Right lung (tissue), 5 donors: Measurements from ENCODE around the gene ATP7B. TPM values are rescaled to one million over a fixed set of nuclear protein-coding genes. Genes with fewer than 3 reads are reported as not detected.
"Not testable (repeated sequence)": the region's sequence is repeated elsewhere in the genome, so short reads cannot be mapped to it uniquely, and the experiment has no call there.

Experiments
- DNase-seq, 2 donors: peaks; one replicate each; pipeline ENCODE4 v3.0.0-alpha.2; 2013
- polyA plus RNA-seq, 5 donors: library from polyadenylated mRNA; unstranded; fragments of 120-200 nt; gene quantifications; one replicate each; pipeline versions ENCODE4 v1.2.1 to v1.2.3, GENCODE V29; 2013; ENCODE audit warnings: inconsistent platforms in 1 of 5, low replicate concordance in 1 of 5; ENCODE audit not compliant: insufficient read length in 5 of 5, insufficient read depth in 1 of 5

The ATP7B gene
- polyA plus RNA-seq, 5 donors: 12.9 to 19.0 (median 17.8) TPM

DNA sequence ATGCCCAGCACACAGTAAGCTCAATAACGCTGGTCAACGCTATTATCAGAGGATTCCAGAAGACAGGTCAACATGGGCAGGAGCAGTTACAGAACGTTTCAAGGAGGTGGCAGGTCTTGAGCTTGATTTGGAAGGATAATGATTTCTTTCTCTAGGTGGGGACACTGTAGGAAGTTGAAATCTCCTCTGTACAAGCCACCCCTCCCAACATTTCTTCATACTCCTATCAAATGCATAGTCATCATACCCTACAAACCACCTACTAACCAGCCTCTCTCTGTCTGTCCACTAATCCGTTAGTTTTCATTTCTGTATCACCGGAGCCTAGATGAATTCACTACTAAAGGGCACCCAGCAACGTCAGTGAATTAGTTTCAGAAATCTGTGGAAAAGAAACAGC lies 1.3 kb downstream of the ATP7B start:
- DNase-seq: no peak

DNA sequence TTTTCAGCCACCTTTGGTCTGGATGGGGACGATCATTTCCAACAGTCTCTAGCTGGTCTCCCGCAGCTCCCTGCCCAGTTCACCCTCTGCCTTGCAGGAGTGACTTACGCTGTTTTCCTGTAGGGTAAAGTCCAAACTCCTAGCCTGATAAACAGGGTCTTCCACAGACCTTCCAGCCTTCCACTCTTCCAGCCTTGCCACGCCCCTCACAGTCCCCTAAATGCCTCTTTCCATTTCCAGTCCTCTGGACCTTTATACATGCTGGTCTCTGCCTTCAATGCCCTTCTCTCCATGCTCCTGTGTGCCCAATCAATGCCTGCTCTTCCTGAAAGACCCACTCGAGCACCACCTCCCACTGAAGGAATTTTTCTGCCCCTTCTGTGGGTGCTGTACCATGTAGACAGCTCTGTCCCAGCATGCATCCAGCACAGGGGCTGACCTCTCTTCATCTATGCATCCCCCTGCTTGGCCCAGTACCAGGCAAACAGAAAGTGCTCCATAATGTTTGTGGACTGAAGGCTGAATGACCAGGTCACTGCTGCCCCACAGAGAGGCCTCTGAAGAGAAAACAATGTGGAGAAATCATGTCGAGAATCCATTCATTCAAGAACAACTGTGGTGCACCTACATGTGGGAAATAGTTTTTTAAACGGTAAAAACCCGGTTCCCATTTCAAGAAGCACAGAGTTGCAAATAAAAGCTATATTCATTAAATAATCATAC lies 4.6 kb downstream of the ATP7B start:
- no peak for DNase-seq

GRCh38 chr13:52005841-52006522 lies 5.3 kb downstream of the ATP7B start:
- no peak for DNase-seq

DNA sequence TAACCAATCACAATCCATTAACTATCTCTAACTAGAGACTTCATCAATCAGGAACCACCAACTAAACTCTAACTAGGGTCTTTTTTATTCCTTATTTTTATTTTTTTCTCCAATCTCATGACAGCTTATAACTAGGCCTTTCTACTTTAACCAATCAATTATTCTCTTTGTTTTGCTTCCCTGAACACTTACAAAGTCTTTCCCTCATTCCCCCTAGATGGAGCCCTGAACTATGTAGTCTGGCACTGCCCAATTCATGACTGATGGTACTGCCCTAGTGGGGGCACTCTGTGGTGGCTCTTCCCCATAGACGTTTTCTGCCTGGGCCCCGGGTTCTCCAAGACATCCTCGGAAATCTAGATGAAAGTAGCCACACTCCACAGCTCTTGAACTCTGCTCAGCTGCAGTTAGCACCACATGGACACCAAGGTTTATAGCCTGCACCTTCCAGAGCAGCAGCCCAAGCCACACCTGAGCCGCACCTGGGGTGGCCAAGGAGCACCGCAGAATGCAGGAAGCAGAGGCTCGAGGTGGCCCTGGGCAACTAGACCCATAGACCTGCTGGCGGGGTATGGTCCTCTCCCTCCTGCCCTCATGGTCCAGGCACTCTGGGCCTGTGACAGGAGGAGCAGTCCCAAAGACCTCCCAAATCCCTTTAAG lies 6.6 kb downstream of the ATP7B start:
- no peak for DNase-seq

- no peak for DNase-seq
Measured at GRCh38 chr13:52003541-52003940, 7.7 kb downstream of the ATP7B start.

DNA sequence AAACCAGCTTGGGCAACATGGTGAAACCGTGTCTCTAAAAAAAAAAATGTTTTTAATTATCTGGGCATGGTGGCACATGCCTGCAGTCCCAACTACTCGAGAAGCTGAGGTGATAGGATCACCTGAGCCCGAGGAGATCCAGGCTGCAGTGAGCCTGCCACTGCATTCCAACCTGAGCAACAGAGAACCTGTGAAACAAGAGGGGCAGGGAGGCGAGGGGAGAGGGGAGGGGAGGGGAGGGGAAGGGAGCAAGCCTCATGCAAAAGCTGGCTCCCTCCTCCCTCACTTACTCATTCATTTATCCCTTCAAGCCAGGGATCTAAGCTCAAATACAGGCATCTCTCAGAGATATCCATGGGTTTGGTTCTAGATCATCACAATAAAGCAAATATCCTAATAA lies 8.9 kb downstream of the ATP7B start:
- DNase-seq: no peak

DNA sequence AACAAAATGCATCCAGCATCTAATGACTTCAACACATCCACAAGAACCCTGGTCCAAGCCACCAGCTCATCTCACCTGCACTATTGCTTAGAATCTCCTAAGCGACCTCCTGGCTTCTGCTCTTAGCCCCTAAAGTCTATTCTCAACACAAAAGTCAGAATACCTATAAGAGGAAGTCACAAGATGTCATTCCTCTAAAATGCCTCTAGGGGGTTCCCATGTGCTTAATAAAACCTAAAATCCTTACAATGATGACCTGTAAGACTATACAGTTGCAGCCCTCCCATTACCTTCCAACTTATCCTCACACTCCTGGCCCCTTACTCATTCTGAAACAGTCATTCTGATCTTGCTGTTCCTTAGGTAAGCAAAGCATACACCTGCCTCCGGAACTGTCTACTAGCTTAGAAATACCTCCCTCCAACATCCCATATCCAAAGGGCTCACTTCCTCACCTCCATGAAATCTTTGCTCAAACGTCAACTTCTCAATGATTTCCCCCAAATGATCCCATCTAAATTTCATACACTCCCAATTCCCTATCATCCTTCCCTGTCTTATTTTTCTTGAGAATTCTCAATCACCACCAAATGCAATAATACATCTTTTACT lies 10.0 kb downstream of the ATP7B start:
- DNase-seq: no peak

GRCh38 chr13:51999921-52000320 lies 11.3 kb downstream of the ATP7B start:
- DNase-seq: no peak

- DNase-seq: peak in 1 of 2 donors; percentile 27
Measured at GRCh38 chr13:51999510-51999911, 11.7 kb downstream of the ATP7B start.

DNA sequence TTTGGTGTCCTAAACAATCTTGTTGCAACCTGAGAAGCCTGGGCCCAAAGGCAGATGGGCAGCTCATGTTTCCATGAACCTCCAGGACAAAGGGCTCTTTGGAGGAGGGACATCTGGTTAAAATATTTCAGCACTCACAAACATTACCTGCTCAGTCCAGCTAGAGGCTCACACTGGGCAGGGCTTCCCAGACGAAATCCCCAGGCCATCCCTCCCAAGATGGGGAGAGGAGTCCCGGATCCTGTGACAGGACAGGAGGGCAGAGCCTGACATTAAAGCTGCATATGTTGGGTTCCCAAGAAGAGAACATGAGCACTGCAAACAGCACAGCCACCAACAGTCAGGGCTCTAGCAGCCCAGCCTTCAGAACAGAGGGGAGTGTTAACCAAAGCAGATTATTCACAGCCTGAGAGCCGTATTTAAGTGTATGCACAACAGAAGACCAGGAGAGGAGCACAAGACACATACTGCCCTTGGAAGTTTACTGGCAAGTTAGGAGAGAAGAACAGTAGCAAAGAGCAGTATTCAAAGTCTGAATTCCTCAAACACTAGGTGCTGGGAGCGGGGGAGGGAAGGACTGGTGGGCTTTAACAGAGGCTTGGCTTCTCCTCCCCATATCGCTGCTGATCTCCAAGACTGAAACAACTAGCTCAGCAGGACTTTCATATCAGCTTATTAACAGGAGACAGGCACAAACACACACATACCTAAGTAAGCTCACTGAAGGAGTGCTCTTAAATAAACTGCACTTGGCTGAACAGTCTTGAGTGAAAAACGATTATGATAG lies 12.3 kb downstream of the ATP7B start:
- DNase-seq: no peak

GRCh38 chr13:51997641-51998330 lies 13.5 kb downstream of the ATP7B start:
- no peak for DNase-seq

DNA sequence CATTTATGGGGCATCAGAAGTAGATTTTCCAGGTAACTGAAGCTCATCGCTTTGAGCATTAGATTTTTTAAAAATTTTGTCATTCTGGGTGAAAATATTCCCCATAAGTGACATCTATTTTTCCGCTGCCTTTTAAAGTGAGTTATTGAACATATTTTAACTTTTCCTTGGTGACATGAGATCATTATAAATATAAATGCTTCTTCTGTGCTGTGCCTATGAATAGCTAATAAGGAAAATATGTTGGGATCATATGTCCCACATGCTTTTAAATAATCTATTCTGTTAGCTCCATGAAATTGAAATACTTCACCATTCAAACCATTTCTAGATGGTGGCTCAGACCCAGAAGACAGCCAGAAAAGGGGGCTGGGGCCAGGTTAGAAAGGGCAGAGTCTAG lies 14.1 kb downstream of the ATP7B start:
- DNase-seq: no peak

DNA sequence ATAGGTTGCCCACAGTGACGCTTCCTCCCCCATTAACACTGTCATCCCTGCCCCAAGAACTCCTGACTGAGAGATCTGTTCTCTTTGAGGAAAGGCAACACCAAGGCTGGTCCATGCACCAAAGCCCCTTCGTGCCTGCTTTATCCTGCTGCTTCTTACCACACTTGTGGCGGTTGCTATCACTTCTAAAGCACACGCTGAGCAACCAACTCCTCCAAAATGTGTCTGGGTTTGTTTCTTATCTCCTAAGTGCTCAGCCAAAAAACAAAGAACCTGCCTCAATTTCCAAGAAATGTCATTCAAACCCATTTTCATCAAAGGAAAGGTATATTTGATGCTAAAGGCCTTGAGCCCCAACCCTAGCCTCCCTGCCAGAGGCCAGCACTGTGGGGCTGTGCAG lies 14.6 kb downstream of the ATP7B start:
- no peak for DNase-seq

DNA sequence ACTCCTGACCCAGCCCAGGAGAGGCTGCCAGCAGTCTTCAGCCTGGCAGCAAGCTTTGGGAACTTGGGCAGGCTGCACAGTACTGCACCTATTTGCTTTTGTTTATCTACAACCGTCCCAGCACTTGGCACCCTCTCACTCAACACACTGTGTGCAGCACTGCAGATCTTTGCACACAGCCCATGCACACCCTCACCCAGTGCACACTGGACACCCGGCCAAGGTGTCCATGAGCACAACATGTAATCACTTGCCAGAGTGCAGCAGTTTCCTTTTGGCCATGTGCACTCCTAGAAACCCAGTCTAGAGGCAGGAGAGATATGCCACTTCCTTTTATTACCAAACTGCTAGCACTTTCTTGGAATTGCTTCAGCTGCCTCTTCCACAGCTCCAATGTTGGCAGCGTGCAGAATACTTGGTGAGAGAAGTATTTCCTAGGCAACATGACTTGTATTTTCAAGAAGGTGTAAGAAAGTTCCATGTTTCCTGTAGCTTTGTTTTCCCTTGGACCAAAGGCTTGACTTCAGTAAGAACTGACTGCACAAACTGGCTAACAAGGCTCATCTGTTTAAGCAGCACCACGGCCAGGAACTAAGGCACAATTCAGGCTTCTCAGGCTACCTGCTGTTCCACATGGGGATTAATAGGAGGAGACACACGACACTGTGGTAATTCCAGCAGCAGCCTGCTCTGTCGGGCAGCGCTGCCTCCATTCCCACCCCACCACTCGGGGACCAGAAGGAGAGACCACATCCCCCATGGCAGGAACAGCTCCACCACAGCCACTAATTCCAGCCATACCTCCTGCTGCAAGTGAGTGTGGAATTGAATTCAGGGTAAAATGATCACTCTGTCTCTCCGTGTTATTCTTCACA lies 15.3 kb downstream of the ATP7B start:
- DNase-seq: peak in 1 of 2 donors; percentile 28

GRCh38 chr13:51993713-51994112 lies 17.5 kb downstream of the ATP7B start:
- no peak for DNase-seq

DNA sequence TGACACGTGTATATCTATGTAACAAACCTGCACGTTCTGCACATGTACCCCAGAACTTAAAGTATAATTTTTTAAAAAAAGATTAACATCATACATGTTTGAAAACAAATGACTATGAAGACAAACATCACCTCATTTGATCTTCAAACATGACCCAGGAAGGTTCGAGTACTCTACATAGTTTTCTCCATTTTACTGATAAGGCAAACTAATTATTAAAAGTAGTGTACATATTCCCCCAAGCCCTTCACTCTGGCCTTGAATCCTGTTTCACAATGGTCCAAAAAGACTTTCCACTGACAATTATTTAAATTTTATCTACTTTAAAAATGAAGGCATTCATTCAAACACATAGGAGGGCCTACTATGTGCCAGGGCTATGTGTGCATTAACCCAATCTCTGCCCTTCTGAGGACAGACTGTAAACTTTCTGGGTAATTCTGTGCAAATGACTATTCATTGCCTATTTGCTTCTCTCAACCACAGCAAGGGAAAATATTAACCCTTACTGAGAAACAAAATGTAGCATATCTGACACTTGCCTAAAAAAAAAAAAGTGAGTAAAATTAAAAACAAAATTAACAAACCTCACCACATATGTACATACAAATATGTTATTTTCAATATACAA lies 22.1 kb downstream of the ATP7B start:
- no peak for DNase-seq

GRCh38 chr13:51984904-51985303 lies 26.3 kb downstream of the ATP7B start:
- DNase-seq: not testable (repeated sequence)

GRCh38 chr13:51983292-51983691 lies 28.0 kb downstream of the ATP7B start:
- DNase-seq: not testable (repeated sequence)

DNA sequence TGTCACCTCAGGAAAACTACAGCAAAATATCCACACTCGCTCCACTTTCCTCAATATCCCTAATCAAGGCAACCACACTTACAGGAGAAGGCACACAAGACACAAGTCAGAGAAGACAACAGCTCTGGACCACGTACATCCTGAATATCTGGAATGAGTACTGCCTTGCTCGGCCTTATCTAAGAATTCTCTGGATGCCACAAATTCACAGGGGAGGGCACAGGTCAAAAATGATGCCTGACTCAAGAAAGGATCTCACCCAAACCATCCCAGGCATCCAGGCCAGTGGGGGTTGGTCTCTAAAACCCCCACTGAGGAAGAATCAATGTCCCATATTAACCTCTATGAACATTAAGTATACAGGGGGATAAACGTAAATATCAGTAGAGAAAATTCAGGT lies 29.9 kb downstream of the ATP7B start:
- DNase-seq: no peak

DNA sequence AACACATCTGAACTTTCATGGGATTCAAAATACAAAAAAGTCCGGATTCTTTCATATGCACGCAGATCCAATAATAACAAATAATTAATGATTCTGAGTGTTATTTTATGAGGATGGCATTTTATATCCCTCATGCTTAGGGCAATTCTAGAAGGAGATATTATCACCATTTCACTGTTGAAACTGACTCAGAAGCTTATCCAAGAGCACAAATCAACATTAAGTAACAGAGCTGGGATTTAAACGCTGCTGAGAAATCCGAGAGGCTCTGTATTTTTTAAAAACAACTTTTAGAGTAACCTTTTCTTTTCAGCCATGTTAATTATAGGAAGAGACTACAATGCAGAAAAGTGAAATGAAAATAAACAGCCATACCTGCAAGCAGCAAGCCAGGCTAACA lies 30.3 kb downstream of the ATP7B start:
- no peak for DNase-seq
